Esophagus squamous epithelium (tissue), 4 donors: Measurements from ENCODE around the gene IFT122.

Source experiments
- POLR2A ChIP-seq, 4 donors: fragments of 450-650 bp; IDR thresholded peaks; one replicate each; pipeline ENCODE4 v1.6.1; 2017; ENCODE audit warnings: antibody characterized with exemption in 4 of 4, mild to moderate bottlenecking in 4 of 4, moderate library complexity in 3 of 4
- TF ChIP-seq, protein P1 (sequence below), 6 experiments: fragments of 450-650 bp in 4 of 6; fragments of 200-600 bp in 2 of 6; sonication (generic) in 2 of 6; IDR thresholded peaks; one replicate each; pipeline ENCODE4 v1.5.1; 2016 to 2019; ENCODE audit warnings: antibody characterized with exemption in 6 of 6, mild to moderate bottlenecking in 4 of 6, moderate library complexity in 4 of 6

DNA sequence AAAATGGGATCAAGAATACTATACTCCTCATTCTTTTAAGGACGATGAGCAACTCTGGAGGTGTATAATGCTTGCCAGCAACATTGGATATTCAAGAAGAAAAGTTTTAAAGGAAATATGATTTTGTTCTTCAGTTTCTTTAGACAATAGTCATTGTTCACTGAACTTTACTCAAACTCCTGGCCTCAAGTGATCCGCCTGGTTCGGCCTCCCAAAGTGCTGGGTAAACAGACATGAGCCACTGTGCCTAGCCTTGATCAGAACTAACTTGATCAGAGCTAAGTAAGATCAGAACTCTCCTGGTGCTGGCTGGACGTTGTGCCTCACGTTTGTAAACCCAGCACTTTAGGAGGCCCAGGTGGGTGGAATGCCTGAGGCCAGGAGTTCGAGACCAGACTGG is 24.2 kb upstream of the IFT122 start:
- TF ChIP-seq, protein P1, sequence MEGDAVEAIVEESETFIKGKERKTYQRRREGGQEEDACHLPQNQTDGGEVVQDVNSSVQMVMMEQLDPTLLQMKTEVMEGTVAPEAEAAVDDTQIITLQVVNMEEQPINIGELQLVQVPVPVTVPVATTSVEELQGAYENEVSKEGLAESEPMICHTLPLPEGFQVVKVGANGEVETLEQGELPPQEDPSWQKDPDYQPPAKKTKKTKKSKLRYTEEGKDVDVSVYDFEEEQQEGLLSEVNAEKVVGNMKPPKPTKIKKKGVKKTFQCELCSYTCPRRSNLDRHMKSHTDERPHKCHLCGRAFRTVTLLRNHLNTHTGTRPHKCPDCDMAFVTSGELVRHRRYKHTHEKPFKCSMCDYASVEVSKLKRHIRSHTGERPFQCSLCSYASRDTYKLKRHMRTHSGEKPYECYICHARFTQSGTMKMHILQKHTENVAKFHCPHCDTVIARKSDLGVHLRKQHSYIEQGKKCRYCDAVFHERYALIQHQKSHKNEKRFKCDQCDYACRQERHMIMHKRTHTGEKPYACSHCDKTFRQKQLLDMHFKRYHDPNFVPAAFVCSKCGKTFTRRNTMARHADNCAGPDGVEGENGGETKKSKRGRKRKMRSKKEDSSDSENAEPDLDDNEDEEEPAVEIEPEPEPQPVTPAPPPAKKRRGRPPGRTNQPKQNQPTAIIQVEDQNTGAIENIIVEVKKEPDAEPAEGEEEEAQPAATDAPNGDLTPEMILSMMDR (IDR thresholded peaks at IDR 0.05), result no peak
- no peak for TF ChIP-seq POLR2A (IDR thresholded peaks at IDR 0.05)
